HG02973 (cell line): ENCODE measurements around the gene DNAAF1.
"Not testable (repeated sequence)": the region's sequence is repeated elsewhere in the genome, so short reads cannot be mapped to it uniquely, and the experiment has no call there.

Experiments used
- ATAC-seq: cut with Tn5 transposase; IDR thresholded peaks from one replicate; pipeline ENCODE4 v1.9.1; 2021; ENCODE audit warnings: moderate library complexity; ENCODE audit not compliant: unreplicated experiment

The DNAAF1 gene

DNA sequence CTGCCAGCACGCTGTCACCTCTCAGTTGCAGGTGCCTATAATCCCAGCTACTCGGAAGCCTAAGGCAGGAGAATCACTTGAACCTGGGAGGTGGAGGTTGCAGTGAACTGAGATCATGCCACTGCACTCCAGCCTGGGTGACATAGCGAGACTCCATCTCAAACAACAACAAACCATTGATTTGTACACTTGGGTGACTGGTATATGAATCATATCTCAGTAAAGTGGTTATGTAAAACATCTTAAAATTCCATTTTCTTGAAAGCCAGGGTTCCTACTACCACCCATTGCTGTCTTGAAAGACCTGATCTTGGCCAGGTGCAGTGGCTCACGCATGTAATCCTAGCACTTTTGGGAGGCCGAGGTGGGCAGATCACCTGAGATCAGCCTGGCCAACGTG, 60.0 kb downstream of the DNAAF1 start:
- not testable (repeated sequence) for ATAC-seq

DNA sequence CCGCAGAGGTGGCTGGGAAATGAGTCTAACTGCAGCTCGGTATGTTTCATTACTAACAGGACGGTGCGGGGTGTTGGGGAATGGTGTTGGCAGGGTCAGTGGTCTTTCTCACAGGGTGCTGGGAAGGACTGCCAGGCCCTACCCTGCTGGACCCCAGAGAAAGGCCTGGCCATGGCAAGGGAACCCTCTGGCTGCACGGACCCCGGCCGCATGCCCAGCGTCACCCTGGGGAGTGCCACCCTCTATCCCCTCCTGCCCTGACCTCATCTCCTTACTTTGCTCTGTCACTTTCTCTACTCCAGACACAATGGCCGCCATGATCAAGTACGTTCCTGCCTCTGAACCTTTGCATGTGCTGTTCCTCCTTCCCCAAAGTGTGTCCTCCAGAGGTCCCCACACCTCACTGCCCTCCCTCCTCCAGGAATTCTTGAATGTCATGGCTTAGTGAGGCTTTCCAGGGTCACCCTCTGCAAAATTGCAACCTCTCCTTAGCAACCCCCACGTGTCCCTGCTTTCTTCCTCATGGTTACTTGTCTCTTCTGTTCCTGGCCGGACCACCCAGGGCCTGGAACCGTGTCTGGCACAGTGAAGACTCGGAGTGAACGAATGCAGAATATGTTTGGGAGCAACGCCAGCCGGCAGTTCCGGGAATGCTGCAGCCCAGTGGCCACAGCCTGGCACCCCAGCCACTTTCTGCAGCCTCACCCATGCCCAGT, 61.0 kb downstream of the DNAAF1 start:
- ATAC-seq = no peak

DNA sequence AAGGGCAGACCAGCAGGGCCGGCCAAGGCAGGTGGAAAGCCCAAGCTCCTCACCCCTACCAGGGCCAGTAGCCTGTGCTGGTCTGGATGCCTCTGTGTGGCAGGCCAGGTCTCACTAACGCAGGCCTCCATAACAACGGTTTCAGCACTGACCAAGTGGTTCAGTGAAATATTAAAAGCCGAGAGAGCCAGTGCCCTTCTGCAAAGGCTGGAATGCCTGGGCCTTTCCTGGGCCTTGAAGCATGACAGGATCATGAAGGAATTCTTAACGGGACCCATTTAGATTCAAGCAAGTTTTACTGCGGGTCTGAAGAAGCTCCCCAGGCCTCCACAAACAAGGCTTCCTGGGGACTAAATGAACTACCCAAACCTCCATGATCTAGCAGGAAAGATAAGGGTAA, 62.1 kb downstream of the DNAAF1 start:
- ATAC-seq = no peak

DNA sequence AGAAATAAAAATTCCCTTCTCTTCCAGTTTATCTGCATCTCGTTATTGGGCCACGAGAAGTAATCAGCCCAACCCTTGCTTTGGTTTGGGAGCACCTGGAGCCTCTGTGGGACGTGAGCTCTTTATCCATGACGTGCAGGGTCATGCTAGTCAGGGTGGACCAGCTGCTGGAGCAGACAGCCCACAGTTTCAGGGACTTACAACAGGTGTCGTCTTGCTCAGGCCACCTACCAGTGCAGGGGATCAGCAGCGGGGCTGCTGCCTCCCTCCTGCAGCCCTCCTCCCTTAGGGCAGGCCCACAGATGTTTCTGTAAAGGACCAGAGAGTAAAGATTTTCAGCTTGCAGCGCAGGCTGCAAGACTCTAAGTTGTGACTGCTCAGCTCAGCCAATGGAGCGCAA, 62.8 kb downstream of the DNAAF1 start:
- ATAC-seq = no peak

DNA sequence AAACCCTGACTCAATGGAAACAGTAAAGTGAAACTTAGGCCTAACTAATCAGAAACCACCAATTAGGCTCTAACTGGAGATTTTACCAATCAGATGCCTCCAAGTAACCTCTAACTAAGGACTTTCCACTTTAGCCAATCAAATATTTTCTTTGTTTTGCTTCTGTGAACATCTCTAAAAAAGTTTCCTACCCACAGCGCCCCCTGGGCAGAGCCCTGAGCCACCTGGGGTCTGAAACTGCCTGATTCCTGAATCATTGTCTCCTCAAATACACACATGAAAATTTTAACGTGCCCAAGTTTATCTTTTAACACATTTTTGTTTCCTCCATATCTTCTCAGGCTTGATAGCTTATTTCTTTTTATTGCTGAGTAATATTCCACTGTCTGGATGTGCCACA, 64.9 kb downstream of the DNAAF1 start:
- no peak for ATAC-seq

DNA sequence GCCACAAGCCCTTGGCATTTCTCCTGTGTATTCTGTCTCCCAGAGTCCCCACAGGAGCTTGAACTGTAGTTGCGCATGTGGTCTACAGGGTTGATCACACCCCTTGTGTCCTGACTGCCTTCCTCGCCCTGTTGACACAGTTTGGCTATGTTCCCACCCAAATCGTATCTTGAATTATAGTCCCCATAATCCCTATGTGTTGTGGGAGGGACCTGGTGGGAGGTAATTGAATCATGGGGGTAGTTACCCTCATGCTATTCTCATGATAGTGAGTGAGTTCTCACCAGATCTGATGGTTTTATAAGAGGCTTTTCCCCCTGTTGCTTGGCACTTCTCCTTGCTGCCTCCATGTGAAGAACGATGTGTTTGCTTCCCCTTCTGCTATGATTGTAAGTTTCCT, 67.0 kb downstream of the DNAAF1 start:
- no peak for ATAC-seq

DNA sequence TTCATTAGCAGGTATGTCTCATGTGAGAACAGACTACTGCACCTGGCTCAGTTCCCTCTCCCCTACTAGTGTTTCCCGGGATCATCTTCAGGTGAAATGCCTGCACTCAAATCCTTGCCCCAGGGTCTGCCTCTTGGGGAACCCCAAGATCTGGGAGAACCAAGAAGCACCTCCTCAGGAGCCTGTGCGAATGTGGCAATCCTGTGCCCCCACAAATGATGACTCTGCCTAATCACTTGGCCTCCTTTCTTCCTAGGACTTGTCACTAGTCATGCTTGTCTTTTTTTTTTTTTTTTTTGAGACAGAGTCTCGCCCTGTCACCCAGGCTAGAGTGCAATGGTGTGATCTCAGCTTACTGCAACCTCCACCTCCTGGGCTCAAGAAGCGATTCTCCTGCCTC, 67.5 kb downstream of the DNAAF1 start:
- no peak for ATAC-seq

DNA sequence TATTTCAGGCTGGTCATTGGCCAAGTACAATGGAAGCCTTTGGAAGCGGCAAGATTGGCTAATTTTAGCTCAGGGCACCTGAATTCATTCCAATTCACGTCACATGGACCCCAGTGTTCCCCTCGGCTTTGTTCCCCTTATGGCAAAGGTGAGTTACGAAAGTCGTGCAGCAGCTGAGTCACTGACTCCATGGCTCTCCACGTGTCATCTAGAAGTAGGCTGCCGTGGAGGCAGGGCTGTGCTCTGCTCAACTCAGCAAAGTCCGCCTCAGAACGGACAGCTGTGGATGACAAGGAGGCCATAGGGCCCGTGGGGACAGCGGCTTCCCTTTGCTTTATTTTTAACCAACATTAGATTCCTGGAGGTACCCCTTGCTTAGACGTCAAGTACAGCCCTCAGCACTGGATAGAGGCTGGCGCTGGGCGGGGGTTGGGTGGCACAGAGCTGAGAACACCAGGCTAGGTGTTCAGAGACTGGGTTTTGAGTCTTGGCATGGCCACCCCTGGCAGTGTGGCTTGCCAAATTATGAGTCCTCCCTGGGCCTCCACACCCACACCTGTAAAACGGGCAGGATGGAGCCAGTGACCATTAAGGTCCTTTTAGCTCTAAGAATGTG, 69.5 kb downstream of the DNAAF1 start:
- no peak for ATAC-seq

DNA sequence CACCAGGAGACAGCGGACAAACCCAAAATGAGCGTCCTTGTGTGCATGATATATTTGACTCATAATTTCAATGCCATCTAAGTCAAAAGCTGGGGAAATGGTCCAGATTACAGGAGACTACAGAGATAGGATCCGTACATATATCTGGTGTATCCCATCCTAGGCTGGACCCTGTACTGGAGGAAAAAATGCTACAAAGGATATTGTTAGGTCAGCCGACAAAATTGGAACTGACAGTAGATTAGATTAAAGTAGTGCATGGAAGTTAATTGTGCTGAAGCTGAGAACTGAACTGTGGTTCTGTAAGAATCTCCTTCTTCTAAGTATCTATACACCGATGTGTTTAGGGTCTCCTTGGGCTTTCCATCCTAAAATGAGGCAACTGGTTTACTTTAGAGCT, 70.4 kb downstream of the DNAAF1 start:
- ATAC-seq = no peak

DNA sequence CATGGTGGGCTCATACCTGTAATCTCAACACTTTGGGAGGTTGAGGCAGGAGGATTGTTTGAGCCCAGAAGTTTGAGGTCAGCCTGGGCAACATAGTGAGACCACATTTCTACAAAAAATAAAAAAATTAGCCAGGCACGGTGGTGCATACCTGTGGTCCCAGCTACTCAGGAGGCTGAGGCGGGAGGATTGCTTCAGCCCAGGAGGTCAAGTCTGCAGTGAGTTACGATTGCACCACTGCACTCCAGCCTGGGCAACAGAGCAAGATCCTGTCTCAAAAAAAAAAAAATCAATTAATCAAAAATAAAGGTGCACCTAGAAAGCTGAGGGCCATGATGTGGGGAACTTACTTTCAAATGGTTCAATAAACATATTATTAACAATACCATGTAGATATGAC, 71.0 kb downstream of the DNAAF1 start:
- not testable (repeated sequence) for ATAC-seq

DNA sequence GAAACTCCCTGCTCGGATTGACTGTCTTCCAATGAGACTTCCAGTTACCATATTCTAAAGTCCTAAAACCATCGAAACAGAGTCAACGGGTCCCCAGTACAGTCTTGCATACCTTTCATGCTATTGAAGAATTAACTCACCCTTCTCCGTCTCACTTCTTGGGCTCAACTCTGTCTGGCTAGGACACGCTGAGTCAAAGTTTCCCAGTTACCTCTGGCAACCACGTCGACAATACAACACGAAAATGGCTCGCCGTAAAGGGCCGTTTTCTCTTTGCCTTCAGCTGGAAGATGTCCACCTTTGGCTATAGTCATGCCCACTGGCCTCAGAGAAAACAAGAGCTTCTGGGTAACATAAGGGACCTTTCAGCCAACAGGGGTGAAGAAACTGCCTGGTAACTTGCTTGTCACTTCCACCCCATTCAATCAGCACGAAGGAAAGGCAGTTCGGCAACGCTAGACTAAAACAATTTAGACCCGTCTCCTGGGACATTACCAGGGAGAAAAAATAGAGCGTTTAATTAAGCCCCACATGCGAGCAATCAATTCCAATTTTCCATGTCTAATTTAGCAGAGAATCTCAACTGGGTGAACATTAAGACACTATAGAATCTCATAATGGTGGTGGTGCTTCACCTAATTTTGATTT, 73.2 kb downstream of the DNAAF1 start:
- no peak for ATAC-seq

DNA sequence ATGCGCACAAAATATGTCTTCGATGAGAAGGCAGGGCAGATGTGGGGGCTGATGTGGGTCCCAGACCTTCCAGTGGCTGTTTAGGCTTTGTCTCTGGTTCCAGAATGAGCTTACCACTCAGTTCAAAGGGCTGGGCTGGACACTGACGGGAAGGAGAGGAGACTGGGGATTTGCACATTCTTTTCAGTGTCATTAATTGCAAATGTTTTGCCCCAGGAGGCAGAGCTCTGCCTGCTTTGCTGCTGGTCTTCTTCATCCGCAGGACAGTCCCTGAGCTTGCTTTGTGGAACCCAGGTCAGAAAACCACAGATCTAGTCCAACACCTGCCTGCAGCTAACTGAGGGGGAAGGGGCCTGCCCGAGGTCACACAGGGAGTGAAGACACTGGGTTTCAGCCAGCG, 73.8 kb downstream of the DNAAF1 start:
- no peak for ATAC-seq

DNA sequence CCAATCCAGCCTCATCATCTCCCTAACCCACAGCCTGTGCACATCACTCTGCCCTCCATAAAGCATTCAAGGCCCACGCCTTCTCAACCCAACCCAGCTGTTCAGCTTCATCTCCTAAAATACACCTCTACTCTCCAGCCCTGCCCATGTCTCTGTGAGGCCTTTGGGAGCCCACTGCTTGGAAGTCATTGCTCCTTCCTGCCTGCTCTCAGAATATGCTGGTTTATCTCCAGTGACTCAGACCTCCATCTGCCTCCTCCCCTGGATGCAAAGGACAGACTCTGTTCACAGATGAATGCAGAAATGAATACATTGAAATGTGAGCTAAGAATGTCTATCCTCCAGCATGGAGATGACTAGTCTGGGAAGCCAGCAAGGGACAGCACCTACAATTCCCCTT, 75.7 kb downstream of the DNAAF1 start:
- ATAC-seq = no peak

DNA sequence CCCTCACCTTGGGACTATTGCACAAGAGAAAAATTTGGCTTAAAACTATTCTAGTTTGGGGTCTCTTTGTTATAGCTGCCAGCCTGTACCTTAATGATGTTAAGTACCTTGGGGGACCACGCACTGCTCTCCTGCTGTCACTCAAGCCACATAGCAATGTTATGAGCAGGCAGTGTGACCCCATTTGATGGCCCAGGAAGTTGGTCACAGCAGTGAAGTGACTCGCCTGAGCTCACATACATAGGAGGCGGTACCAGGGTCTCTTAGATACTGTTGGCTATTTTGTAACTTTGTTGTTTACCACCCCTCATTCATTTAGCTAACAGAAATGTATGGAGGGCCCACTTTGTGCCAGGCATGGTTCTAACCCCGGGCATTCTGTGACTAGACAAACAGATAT, 78.3 kb downstream of the DNAAF1 start:
- ATAC-seq = no peak

DNA sequence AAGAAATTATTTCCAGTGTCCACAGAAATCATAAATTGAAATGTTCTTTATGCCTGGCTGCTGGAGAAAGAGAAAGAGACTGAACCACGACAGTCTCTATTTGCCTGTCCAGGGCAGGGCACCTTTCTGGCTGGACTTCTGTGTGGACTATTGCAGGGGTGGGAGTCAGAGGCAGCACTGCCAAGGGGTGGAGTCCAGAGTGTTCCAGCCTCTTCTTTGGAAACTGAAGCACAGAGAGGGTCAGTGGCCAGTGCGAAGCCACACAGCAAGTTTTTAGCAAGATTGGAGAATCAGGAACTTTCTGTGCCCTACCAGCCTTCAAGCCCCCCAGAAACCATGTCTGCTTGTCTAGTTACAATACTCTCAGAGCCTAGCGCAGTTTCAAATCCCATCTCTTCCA, 79.4 kb downstream of the DNAAF1 start:
- no peak for ATAC-seq

DNA sequence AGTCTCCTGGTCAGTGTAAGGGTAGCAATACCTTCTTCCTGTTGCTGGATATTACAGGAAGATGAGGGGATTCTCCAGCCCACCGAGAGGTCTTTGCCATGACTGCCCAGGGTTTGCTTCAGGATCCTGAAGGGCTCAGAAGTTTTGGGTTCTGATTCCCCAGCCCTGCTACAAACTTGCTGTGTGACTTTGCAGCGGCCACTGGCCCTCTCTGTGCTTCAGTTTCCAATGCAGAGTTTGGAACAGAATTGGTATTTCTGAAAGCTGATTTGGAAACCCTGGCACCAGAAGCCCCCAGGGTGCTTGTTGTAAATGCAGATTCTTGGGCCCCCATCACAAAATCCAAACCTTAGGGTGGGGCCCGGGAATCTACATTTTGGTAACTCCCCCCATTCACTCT, 80.0 kb downstream of the DNAAF1 start:
- ATAC-seq = no peak

DNA sequence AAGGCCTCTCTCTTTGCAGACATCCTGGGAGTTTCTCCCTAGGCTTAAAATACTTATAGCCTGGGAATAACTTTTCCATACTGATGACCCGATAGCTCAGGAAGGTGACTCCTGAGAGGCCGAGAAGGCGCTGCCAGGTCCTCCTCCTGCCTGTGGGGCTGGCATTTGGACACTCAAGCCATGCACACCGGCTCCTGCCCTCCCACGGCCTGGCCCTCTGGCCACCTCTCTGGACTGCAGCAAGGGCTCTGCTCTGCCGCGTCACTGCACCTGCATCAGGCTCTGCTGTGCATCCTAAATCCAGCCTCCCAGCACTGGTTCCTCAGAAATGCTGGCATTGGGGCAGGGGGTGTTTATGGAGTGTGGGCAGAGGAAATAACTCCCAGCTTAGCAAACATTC, 80.5 kb downstream of the DNAAF1 start:
- ATAC-seq = no peak

DNA sequence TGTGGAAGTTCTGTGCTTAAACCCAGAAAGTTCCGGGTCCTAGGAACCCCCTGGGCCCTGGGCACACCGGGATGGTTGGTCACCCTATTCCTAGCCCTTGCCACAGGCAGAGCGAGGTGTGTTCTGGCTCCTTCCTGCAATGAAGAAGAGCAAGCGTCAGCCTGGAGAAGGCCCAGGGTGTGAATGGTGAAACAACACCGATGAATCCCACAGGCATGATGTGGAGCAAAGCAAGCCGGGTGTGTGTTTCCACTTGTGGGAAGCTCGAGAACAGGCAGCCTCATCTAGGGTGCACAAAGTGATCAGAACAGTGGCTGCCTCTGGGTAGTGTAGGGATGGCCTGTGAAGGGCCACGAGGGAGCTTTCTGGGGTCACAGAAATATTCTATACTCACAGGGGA, 80.9 kb downstream of the DNAAF1 start:
- ATAC-seq = no peak
